Upper lobe of left lung (tissue), 4 donors: ENCODE data around the gene GALNT16.

ENCODE experiments used
- EP300 ChIP-seq, 4 donors: sonication (generic); formaldehyde crosslinking; IDR thresholded peaks; one replicate each; pipeline ENCODE4 v1.5.1; 2017; ENCODE audit warnings: antibody characterized with exemption in 4 of 4, control low read depth in 2 of 4
- POLR2A ChIP-seq, 4 donors: fragments of 450-650 bp; IDR thresholded peaks; one replicate each; pipeline ENCODE4 v1.5.1; 2016 to 2017; ENCODE audit warnings: antibody characterized with exemption in 4 of 4, mild to moderate bottlenecking in 2 of 4
- TF ChIP-seq, protein P1 (sequence below), 6 experiments: fragments of 450-650 bp in 4 of 6; fragments of 200-600 bp in 2 of 6; sonication (generic) in 2 of 6; IDR thresholded peaks; one replicate each; pipeline ENCODE4 v1.5.1; 2016 to 2019; ENCODE audit warnings: antibody characterized with exemption in 6 of 6

DNA sequence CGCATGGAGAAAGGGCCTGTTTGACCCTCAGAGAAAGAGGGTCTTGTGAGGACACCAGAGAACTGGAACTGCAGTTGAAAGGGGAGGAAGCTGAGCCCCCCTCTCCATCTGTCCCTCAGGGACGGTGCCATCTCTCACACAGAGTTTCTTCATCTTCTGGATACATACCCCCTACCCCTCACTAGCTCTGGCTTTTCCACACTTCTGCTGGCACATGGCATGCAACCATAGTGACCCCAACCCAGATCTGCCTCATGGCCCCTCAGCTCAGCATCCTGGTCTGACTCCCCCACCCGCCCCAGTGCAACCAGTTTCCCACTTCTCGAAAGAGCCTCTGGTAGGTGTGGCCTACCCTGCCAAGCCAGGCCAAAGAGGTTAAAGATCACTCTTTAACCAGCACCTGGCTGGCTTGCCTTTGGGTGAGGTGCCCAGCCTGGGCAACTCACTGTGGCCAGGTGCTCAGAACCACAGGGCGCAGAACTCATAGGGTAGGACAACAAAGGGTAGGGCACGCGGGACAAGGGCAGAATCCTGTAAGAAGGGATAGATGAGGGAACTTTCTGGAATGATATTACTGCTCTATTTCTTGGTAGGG is 25.8 kb downstream of the GALNT16 start:
- TF ChIP-seq, protein P1, sequence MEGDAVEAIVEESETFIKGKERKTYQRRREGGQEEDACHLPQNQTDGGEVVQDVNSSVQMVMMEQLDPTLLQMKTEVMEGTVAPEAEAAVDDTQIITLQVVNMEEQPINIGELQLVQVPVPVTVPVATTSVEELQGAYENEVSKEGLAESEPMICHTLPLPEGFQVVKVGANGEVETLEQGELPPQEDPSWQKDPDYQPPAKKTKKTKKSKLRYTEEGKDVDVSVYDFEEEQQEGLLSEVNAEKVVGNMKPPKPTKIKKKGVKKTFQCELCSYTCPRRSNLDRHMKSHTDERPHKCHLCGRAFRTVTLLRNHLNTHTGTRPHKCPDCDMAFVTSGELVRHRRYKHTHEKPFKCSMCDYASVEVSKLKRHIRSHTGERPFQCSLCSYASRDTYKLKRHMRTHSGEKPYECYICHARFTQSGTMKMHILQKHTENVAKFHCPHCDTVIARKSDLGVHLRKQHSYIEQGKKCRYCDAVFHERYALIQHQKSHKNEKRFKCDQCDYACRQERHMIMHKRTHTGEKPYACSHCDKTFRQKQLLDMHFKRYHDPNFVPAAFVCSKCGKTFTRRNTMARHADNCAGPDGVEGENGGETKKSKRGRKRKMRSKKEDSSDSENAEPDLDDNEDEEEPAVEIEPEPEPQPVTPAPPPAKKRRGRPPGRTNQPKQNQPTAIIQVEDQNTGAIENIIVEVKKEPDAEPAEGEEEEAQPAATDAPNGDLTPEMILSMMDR (IDR thresholded peaks at IDR 0.05) = no peak
- TF ChIP-seq EP300 (IDR thresholded peaks at IDR 0.05) = no peak
- no peak for TF ChIP-seq POLR2A (IDR thresholded peaks at IDR 0.05)
